ENCODE data around the gene RCOR2. TPM values are rescaled to one million over a fixed set of nuclear protein-coding genes. Genes with fewer than 3 reads are reported as not detected.

RCOR2 gene
- total RNA-seq, 1 donor from 2014 or later: 38.1 TPM

DNA sequence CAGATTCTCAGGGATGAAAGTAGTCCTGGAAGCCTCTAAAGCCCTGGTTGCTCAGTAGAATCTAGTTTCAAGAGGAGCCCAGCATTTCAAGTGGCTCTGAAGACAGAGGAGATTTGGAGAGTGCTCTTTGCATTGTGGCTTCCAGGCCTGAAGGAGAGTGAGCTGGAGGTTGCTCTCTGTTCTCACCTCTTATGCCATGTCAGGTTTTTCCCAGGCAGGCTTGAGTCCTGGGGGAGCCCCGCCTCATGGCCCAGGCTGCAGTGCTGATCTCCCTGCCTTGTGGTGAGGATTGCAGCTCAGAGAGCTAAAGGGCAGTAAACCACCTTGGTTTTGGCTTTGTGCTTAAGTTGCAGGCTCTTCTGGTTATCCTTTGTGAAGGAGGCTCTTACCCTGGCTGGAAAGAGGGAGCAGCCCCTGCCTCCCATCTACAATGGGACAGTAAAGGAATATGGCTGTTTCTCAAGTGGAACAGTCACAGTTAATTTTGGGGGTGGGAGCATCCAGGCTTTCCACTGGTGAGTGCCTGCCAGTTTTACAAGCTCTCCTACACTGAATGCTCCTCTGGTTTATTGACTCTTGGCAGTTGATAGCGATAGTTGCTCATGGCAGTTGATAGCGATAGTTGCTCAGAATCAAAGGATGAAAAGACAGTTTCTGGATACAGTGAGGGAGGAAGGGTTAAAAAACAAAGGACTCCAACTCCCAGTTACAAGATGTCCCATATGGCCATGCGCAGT lies 32.6 kb downstream of the RCOR2 start:
- no peaks in the 10 kb centered on the region for H3K27me3 Mint-ChIP-seq
- no peak for DNase-seq (ENCODE audit: extremely low spot score, unreplicated experiment)
- H3K9me3 Mint-ChIP-seq: no peaks in the 10 kb centered on the region
- H3K36me3 Mint-ChIP-seq: peaks cover 8% of the 10 kb centered on the region
- H3K4me3 Mint-ChIP-seq: no peak overlapping the region
- TF ChIP-seq, protein P1, sequence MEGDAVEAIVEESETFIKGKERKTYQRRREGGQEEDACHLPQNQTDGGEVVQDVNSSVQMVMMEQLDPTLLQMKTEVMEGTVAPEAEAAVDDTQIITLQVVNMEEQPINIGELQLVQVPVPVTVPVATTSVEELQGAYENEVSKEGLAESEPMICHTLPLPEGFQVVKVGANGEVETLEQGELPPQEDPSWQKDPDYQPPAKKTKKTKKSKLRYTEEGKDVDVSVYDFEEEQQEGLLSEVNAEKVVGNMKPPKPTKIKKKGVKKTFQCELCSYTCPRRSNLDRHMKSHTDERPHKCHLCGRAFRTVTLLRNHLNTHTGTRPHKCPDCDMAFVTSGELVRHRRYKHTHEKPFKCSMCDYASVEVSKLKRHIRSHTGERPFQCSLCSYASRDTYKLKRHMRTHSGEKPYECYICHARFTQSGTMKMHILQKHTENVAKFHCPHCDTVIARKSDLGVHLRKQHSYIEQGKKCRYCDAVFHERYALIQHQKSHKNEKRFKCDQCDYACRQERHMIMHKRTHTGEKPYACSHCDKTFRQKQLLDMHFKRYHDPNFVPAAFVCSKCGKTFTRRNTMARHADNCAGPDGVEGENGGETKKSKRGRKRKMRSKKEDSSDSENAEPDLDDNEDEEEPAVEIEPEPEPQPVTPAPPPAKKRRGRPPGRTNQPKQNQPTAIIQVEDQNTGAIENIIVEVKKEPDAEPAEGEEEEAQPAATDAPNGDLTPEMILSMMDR (conservative IDR thresholded peaks at IDR 0.05): no peak
- H3K4me1 Mint-ChIP-seq (ENCODE audit: unreplicated experiment): peaks cover 46% of the 10 kb centered on the region
- H3K27ac Mint-ChIP-seq: peak overlapping the region; percentile 62

DNA sequence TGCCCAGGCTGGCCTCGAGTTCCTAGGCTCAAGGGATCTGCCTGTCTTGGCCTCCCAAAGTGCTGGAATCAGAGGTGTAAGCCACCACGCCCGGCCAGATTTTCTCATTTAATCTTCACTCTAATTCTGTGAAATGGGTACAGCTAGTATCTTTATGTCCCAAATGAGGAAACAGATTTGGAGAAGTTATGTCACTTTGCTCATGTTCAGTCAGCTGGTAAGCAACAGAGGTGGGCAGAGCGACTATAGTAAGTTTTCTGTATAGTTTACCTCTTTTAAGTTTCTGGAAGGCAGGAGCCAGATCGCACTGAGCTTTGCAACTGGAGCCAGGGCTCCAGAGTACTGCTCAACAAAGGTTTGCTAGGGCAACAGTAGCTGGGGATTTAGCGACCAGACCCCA lies 33.2 kb downstream of the RCOR2 start:
- no peak overlapping the region for H3K27ac Mint-ChIP-seq

DNA sequence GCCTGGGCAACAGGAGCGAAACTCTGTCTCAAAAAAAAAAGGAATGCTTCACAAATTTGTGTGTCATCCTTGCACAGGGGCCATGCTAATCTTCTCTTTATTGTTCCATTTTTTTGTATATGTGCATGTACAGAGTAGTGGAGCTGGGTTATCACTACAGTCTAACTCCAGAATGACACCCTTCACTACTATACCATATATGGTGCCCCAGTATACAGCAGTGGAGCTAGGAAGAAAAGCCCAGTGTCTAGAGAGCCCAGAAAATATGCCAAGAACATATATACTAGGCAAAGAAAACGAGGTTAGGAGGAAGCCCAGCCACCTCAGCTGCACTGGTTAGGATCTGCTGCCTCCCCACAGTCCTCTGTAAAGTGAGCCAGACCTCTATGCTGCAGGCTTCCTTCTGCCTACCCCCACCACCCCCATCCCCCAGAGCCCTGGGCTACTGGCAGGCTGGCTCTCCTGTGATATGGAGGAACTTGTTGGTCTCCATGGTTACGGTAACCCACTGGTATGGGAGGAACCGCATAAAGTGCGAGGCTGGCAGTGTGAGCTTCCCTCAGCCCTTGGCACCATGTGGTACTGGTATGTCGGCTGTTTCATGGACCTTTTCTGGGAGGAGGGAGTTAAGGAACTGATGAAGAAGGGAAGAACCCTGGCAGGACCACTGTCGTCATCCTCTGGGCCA lies 34.3 kb downstream of the RCOR2 start:
- Mint-ChIP-seq H3K27ac (no peak overlapping the region), H3K9me3 (no peaks in the 10 kb centered on the region), H3K4me3 (no peak overlapping the region), H3K4me1 (ENCODE audit: unreplicated experiment) (peaks cover 40% of the 10 kb centered on the region), H3K36me3 (peaks cover 8% of the 10 kb centered on the region), H3K27me3 (no peaks in the 10 kb centered on the region)
- no peak for DNase-seq (ENCODE audit: extremely low spot score, unreplicated experiment)
- TF ChIP-seq, protein P1 (conservative IDR thresholded peaks at IDR 0.05): no peak

More for the DNA sequence above, 33.2 kb downstream of the RCOR2 start:
- Mint-ChIP-seq H3K9me3 (no peaks in the 10 kb centered on the region), H3K36me3 (peaks cover 8% of the 10 kb centered on the region), H3K4me1 (ENCODE audit: unreplicated experiment) (peaks cover 47% of the 10 kb centered on the region), H3K4me3 (no peak overlapping the region), H3K27me3 (no peaks in the 10 kb centered on the region)
- DNase-seq (ENCODE audit: extremely low spot score, unreplicated experiment): no peak
- TF ChIP-seq, protein P1 (conservative IDR thresholded peaks at IDR 0.05): no peak

DNA sequence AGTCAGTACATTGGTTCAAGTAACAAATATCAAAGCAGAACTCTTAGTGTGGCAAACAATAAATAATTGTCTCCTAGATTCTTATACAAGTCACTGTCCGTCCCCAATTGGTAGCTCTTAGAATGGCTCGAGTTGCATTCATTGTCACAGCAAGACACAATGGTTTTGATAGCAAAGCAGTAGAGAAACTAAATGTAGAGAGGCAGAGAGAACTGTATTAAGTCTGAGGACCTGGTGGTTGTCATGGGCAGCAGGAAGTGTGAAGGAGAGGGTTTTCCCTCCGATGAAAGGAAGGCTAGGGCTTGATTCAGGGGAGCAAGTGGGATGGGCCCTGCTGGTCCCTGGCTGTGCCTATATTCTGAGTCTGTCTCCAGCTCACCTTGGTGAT lies 36.6 kb downstream of the RCOR2 start:
- Mint-ChIP-seq H3K36me3 (peaks cover 8% of the 10 kb centered on the region), H3K27ac (peak overlapping the region; percentile 11), H3K4me3 (no peak overlapping the region), H3K27me3 (no peaks in the 10 kb centered on the region), H3K4me1 (ENCODE audit: unreplicated experiment) (peaks cover 31% of the 10 kb centered on the region), H3K9me3 (no peaks in the 10 kb centered on the region)
- DNase-seq (ENCODE audit: extremely low spot score, unreplicated experiment): no peak
- TF ChIP-seq, protein P1 (conservative IDR thresholded peaks at IDR 0.05): no peak

DNA sequence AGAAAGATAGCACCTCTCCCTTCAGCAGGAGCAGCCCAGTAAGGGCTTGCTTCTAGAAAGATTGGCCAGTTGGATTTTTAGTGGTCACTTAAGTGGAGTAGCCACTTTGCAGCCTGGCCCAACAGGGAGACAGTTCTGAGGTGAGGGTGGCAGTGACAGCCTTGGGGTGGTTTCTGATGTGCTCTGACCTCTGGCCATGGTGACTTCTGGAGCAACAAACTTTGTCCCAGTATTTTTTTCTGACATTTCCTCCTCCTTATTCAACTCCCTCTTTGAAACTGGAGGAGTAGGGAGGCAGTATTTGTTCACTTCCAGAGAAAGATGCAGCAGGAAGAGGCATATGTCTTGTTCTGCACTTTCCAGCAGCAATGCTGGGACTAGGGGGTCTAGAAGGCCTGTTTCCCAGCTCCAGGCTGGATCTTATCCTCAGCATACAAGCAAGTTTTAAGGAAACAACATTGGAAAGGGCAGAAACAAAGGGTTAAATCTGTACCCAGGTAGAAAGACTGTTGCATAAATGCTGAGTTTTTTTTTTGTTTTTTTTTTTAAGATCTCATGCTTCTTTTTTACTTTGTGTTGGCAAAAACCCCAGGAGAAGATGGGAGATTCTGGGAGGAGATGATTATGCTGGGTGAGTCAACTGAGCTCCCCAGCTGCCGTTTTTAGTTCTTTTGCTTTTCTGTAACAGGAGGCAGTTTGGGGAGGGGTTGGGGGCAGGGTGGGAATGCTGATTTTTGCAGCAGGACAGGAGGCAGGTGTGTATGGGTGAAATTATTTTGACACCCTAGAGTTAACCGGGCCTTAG lies 37.2 kb downstream of the RCOR2 start:
- H3K27ac Mint-ChIP-seq: peak overlapping the region; percentile 51
- DNase-seq (ENCODE audit: extremely low spot score, unreplicated experiment): no peak
- H3K27me3 Mint-ChIP-seq: no peaks in the 10 kb centered on the region
- no peaks in the 10 kb centered on the region for H3K9me3 Mint-ChIP-seq
- peaks cover 8% of the 10 kb centered on the region for H3K36me3 Mint-ChIP-seq
- TF ChIP-seq, protein P1 (conservative IDR thresholded peaks at IDR 0.05): no peak
- peak overlapping the region; percentile 6 for H3K4me3 Mint-ChIP-seq
- peaks cover 31% of the 10 kb centered on the region for H3K4me1 Mint-ChIP-seq (ENCODE audit: unreplicated experiment)

Data from type B pancreatic cell (in vitro differentiated cells).